GM21786 (cell line): ENCODE measurements around the gene SLC6A19.

Experiments
- ATAC-seq: cut with Tn5 transposase; IDR thresholded peaks from one replicate; pipeline ENCODE4 v1.9.1; 2021; ENCODE audit not compliant: unreplicated experiment

The SLC6A19 gene

GRCh38 chr5:1179383-1179715 is 22.0 kb upstream of the SLC6A19 start:
- ATAC-seq, result no peak

- no peak for ATAC-seq
These were observed 21.3 kb upstream of the SLC6A19 start for GRCh38 chr5:1180096-1180495.

- no peak for ATAC-seq
These were observed 20.5 kb upstream of the SLC6A19 start for GRCh38 chr5:1180841-1181271.

- no peak for ATAC-seq
These were observed 19.7 kb upstream of the SLC6A19 start for GRCh38 chr5:1181451-1182359.

GRCh38 chr5:1182360-1182632 is 19.1 kb upstream of the SLC6A19 start:
- ATAC-seq, result no peak

- ATAC-seq, result no peak
These were observed 18.6 kb upstream of the SLC6A19 start for GRCh38 chr5:1182633-1183423.

GRCh38 chr5:1183424-1184162 is 17.8 kb upstream of the SLC6A19 start:
- no peak for ATAC-seq

GRCh38 chr5:1184163-1184470 is 17.3 kb upstream of the SLC6A19 start:
- ATAC-seq, result no peak

- ATAC-seq, result no peak
These were observed 16.9 kb upstream of the SLC6A19 start for GRCh38 chr5:1184481-1184880.

GRCh38 chr5:1185038-1185627 is 16.3 kb upstream of the SLC6A19 start:
- no peak for ATAC-seq

- no peak for ATAC-seq
These were observed 15.6 kb upstream of the SLC6A19 start for GRCh38 chr5:1185629-1186350.

GRCh38 chr5:1186351-1187233 is 14.8 kb upstream of the SLC6A19 start:
- ATAC-seq, result no peak

- ATAC-seq, result no peak
These were observed 14.0 kb upstream of the SLC6A19 start for GRCh38 chr5:1187234-1187949.

- no peak for ATAC-seq
These were observed 13.5 kb upstream of the SLC6A19 start for GRCh38 chr5:1187950-1188334.

- no peak for ATAC-seq
These were observed 12.9 kb upstream of the SLC6A19 start for GRCh38 chr5:1188464-1188863.

GRCh38 chr5:1189269-1189668 is 12.1 kb upstream of the SLC6A19 start:
- no peak for ATAC-seq

- ATAC-seq, result no peak
These were observed 11.1 kb upstream of the SLC6A19 start for GRCh38 chr5:1190278-1190677.

- ATAC-seq, result no peak
These were observed 10.6 kb upstream of the SLC6A19 start for GRCh38 chr5:1190837-1191239.

- ATAC-seq, result no peak
These were observed 8.3 kb upstream of the SLC6A19 start for GRCh38 chr5:1192971-1193590.
